Fibroblast of the aortic adventitia (primary cell): ENCODE measurements around the gene ATP2C2. TPM values are rescaled to one million over a fixed set of nuclear protein-coding genes. Genes with fewer than 3 reads are reported as not detected.

Experiments used
- DNase-seq: peaks from one replicate; pipeline ENCODE4 v3.0.0-alpha.2; 2010; ENCODE audit warnings: low read depth
- H3K4me3 ChIP-seq: 2 replicates; pipeline ENCODE4 v1.5.1; 2011; ENCODE audit warnings: low read depth, mild to moderate bottlenecking, control low read depth, low read length, moderate library complexity
- CTCF ChIP-seq: IDR thresholded peaks from 2 replicates; pipeline ENCODE4 v1.5.1; 2011; ENCODE audit warnings: mild to moderate bottlenecking, low read length, control low read depth, inconsistent platforms; ENCODE audit not compliant: insufficient read depth
- total RNA-seq: library from RNA; depleted of rRNA; stranded (reverse); fragments of >200 nt; gene quantifications from 2 replicates; pipeline ENCODE4 v1.2.3, GENCODE V29; 2012; ENCODE audit warnings: low replicate concordance

Gene ATP2C2
- total RNA-seq, 1 donor: not detected

- TF ChIP-seq CTCF: no peak
- no peak for DNase-seq
- no peak overlapping the region for H3K4me3 ChIP-seq
These were observed 58.5 kb downstream of the ATP2C2 start for GRCh38 chr16:84426804-84427203.

GRCh38 chr16:84427553-84427952 is 59.2 kb downstream of the ATP2C2 start:
- TF ChIP-seq CTCF: no peak
- no peak for DNase-seq
- H3K4me3 ChIP-seq: no peak overlapping the region

GRCh38 chr16:84430860-84431259 is 62.5 kb downstream of the ATP2C2 start:
- no peak for DNase-seq
- no peak for TF ChIP-seq CTCF
- no peak overlapping the region for H3K4me3 ChIP-seq

GRCh38 chr16:84434800-84435199 is 66.5 kb downstream of the ATP2C2 start:
- DNase-seq: no peak
- TF ChIP-seq CTCF: no peak

GRCh38 chr16:84436196-84436595 is 67.9 kb downstream of the ATP2C2 start:
- H3K4me3 ChIP-seq: no peak overlapping the region
- DNase-seq: no peak
- TF ChIP-seq CTCF: no peak

More at GRCh38 chr16:84434800-84435199, 66.5 kb downstream of the ATP2C2 start:
- no peak overlapping the region for H3K4me3 ChIP-seq

GRCh38 chr16:84438971-84439696 is 70.8 kb downstream of the ATP2C2 start:
- TF ChIP-seq CTCF: no peak
- H3K4me3 ChIP-seq: no peak overlapping the region
- DNase-seq: no peak
